Measurements from ENCODE around the gene CFAP299.

Gene CFAP299

GRCh38 chr4:80873571-80873970, 538.0 kb downstream of the CFAP299 start:
- no peak for DNase-seq

GRCh38 chr4:80874979-80875378, 539.4 kb downstream of the CFAP299 start:
- no peak for DNase-seq

- DNase-seq = no peak
These were observed 540.1 kb downstream of the CFAP299 start for GRCh38 chr4:80875642-80876041.

- no peak for DNase-seq
These were observed 541.3 kb downstream of the CFAP299 start for GRCh38 chr4:80876810-80877209.

GRCh38 chr4:80878218-80878617, 542.7 kb downstream of the CFAP299 start:
- no peak for DNase-seq

- no peak for DNase-seq
These were observed 562.2 kb downstream of the CFAP299 start for GRCh38 chr4:80897537-80898303.

- DNase-seq = no peak
These were observed 565.4 kb downstream of the CFAP299 start for GRCh38 chr4:80900908-80901307.

GRCh38 chr4:80903020-80903419, 567.5 kb downstream of the CFAP299 start:
- no peak for DNase-seq

GRCh38 chr4:80909938-80910337, 574.4 kb downstream of the CFAP299 start:
- no peak for DNase-seq

- DNase-seq = no peak
These were observed 575.9 kb downstream of the CFAP299 start for GRCh38 chr4:80911458-80911857.

GRCh38 chr4:80912350-80912749, 576.8 kb downstream of the CFAP299 start:
- DNase-seq = no peak

GRCh38 chr4:80913381-80913780, 577.9 kb downstream of the CFAP299 start:
- no peak for DNase-seq

- no peak for DNase-seq
These were observed 581.2 kb downstream of the CFAP299 start for GRCh38 chr4:80916770-80917169.

GRCh38 chr4:80918004-80918403, 582.5 kb downstream of the CFAP299 start:
- DNase-seq = no peak

- DNase-seq = no peak
These were observed 585.9 kb downstream of the CFAP299 start for GRCh38 chr4:80921441-80921840.

- DNase-seq = no peak
These were observed 587.4 kb downstream of the CFAP299 start for GRCh38 chr4:80922941-80923340.

GRCh38 chr4:80925293-80925692, 589.8 kb downstream of the CFAP299 start:
- DNase-seq = no peak

- DNase-seq = no peak
These were observed 590.9 kb downstream of the CFAP299 start for GRCh38 chr4:80926446-80926845.

GRCh38 chr4:80926891-80927290, 591.4 kb downstream of the CFAP299 start:
- DNase-seq = no peak

- DNase-seq = no peak
These were observed 591.9 kb downstream of the CFAP299 start for GRCh38 chr4:80927420-80927819.

- DNase-seq = no peak
These were observed 596.1 kb downstream of the CFAP299 start for GRCh38 chr4:80931631-80932081.

GRCh38 chr4:80948141-80948540, 612.6 kb downstream of the CFAP299 start:
- DNase-seq = no peak

- no peak for DNase-seq
These were observed 613.5 kb downstream of the CFAP299 start for GRCh38 chr4:80948995-80949394.

- DNase-seq = no peak
These were observed 620.9 kb downstream of the CFAP299 start for GRCh38 chr4:80956421-80956820.

GRCh38 chr4:80963051-80963450, 627.5 kb downstream of the CFAP299 start:
- no peak for DNase-seq

All from CD4-positive, alpha-beta T cell treated with Interleukin-4 for 1 hour (primary cell).